OCI-LY7 (cell line): ENCODE results near the gene TMEM109. TPM values are rescaled to one million over a fixed set of nuclear protein-coding genes. Genes with fewer than 3 reads are reported as not detected.
A peak's percentile ranks its signal among the peaks of the same experiment; 100 is the strongest.
"Not testable (repeated sequence)": the region's sequence is repeated elsewhere in the genome, so short reads cannot be mapped to it uniquely, and the experiment has no call there.

Experiments used
- BruUV-seq: library from RNA; stranded (reverse); fragments of 400-500 nt; replicated peaks from 2 replicates; lab custom pipeline; 2021; lab: Mats Ljungman, UMichigan
- CTCF ChIA-PET: fragments of 300-600 bp; sonication (Branson Sonifier 250); formaldehyde crosslinking; loops from one replicate; lab custom pipeline; 2022; ENCODE audit warnings: antibody characterized with exemption; ENCODE audit not compliant: unreplicated experiment; lab: Charles Lee
- POLR2A ChIA-PET: fragments of 300-600 bp; sonication (Branson Sonifier 250); formaldehyde crosslinking; loops from one replicate; lab custom pipeline; 2022; ENCODE audit warnings: antibody characterized with exemption; lab: Charles Lee
- DNase-seq: peaks from one replicate; pipeline ENCODE4 v3.0.0-alpha.2; 2015; ENCODE audit warnings: low spot score
- H2AFZ ChIP-seq: fragments of 200-600 bp; sonication (generic), shearing (Covaris generic); 2 replicates; pipeline ENCODE4 v1.6.1; 2014; ENCODE audit warnings: mild to moderate bottlenecking, antibody characterized with exemption, low read length, moderate library complexity
- H3K27ac ChIP-seq: fragments of 200-600 bp; sonication (generic); 2 replicates; pipeline ENCODE4 v1.5.1; 2014; ENCODE audit warnings: mixed run types, low read depth, mild to moderate bottlenecking, moderate library complexity, low read length, inconsistent platforms; ENCODE audit not compliant: poor library complexity, severe bottlenecking
- H3K36me3 ChIP-seq: fragments of 200-600 bp; sonication (generic); 2 replicates; pipeline ENCODE4 v1.6.1; 2014; ENCODE audit warnings: mild to moderate bottlenecking, antibody characterized with exemption, low read length, moderate library complexity, mixed read lengths; ENCODE audit not compliant: insufficient read depth
- H3K4me1 ChIP-seq: fragments of 200-600 bp; sonication (generic); 2 replicates; pipeline ENCODE4 v1.5.1; 2014; ENCODE audit warnings: mild to moderate bottlenecking, low read length; ENCODE audit not compliant: insufficient read depth, poor library complexity, severe bottlenecking
- H3K4me2 ChIP-seq: fragments of 200-600 bp; sonication (generic); 2 replicates; pipeline ENCODE4 v1.6.1; 2014; ENCODE audit warnings: mild to moderate bottlenecking, low read length
- H3K4me3 ChIP-seq: fragments of 200-600 bp; sonication (generic); 2 replicates; pipeline ENCODE4 v1.5.1; 2014; ENCODE audit warnings: mild to moderate bottlenecking, low read depth, low read length; ENCODE audit not compliant: poor library complexity, severe bottlenecking
- H3K79me2 ChIP-seq: fragments of 200-600 bp; sonication (generic); 2 replicates; pipeline ENCODE4 v1.6.1; 2016; ENCODE audit warnings: low read depth, mild to moderate bottlenecking, low read length, moderate library complexity, mixed read lengths; ENCODE audit not compliant: insufficient read depth
- H3K9me2 ChIP-seq: fragments of 200-600 bp; sonication (generic); 2 replicates; pipeline ENCODE4 v1.6.1; 2016; ENCODE audit warnings: mild to moderate bottlenecking, low read length, mixed read lengths; ENCODE audit not compliant: insufficient read depth
- H3K9me3 ChIP-seq: fragments of 200-600 bp; sonication (generic); 2 replicates; pipeline ENCODE4 v1.6.1; 2014; ENCODE audit warnings: mild to moderate bottlenecking, mixed run types, low read length, mixed read lengths
- H4K20me1 ChIP-seq: fragments of 200-600 bp; sonication (generic); 2 replicates; pipeline ENCODE4 v1.6.1; 2014; ENCODE audit warnings: mild to moderate bottlenecking, antibody characterized with exemption, low read length, moderate library complexity, mixed read lengths; ENCODE audit not compliant: insufficient read depth
- EZH2phosphoT487 ChIP-seq: fragments of 200-600 bp; sonication (generic); IDR thresholded peaks from 2 replicates; pipeline ENCODE4 v1.6.1; 2018; ENCODE audit warnings: low read depth, borderline replicate concordance, mild to moderate bottlenecking, mixed run types, antibody characterized with exemption, low read length, moderate library complexity, mixed read lengths
- intact Hi-C: fragments of 100-400 bp; cut with micrococcal nuclease; formaldehyde crosslinking; loops from one replicate; pipeline ENCODE4 v1.10.0; 2022; ENCODE audit not compliant: unreplicated experiment
- total RNA-seq, 2 experiments: library from RNA; depleted of rRNA in 1 of 2; stranded (reverse); fragments of >200 nt in 1 of 2; shearing (Covaris generic) in 1 of 2; gene quantifications; 2 replicates each; pipeline ENCODE4 v1.2.3, GENCODE V29; 2014 to 2022
- TF ChIP-seq, protein P1 (sequence below): fragments of 200-600 bp; sonication (generic); conservative IDR thresholded peaks from 2 replicates; pipeline ENCODE4 v1.5.1; 2014; ENCODE audit warnings: mild to moderate bottlenecking, antibody characterized with exemption, low read length, moderate library complexity, mixed read lengths

TMEM109 gene
- total RNA-seq, 2 experiments from 2014 or later, result 57.0 to 67.8 TPM

DNA sequence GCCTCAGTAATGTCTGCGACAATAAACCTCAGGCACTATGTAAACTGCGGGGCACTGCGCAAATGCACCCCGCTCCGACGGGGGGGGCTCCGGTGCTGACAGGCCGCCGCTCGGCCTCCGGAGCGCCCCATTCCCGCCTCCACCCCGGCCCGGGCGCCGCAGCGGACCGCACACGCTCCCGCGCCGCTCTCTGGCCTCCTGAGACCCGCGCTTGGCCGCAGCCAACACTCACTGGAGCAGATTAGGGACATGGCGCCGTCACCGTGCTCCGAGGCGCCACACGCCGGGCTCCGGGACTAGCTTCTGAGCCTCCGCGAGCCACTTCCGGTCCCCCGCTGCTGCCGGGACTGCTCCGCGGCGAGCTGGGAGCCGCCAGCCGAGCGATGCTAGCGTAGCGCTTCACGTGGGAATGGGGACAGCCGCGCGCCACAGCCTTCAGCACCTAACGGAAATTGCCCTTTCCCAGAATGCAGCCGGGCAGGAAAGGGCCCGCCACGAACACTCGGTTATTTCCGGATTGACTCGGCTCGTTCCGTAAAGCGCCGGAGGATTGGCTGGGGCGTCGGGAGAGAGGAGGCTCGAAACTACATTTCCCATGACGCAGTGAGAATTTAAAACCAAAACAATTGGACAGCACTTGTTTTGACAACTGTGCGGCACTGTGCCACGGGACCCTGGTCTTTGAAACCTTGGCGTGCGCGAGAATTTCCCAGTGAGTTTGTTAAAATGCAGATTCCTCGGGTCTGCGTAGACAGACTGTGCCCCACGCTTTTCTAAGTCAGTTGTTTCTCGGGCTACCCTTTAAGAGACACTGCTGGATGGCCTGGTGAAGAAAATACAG is 7.6 kb upstream of the TMEM109 start, which contains the start of gene PRPF19:
PRPF19 (minus strand) TSS at position 454 of the 841 bp plus-strand sequence; CDS start at position 251, 203 bp downstream.
- Histone ChIP-seq H3K4me1 (peaks cover 43% of the 10 kb centered on the region), H3K9me2 (no peaks in the 10 kb centered on the region), H2AFZ (peak within 1 kb of the TSS; percentile 89), H3K27ac (peak within 1 kb of the TSS; percentile 87), H4K20me1 (peaks cover 30% of the 10 kb centered on the region), H3K36me3 (peaks cover 54% of the 10 kb centered on the region), H3K9me3 (peaks cover 21% of the 10 kb centered on the region), H3K79me2 (peaks cover 35% of the 10 kb centered on the region), H3K4me3 (peak within 1 kb of the TSS; percentile 94), H3K4me2 (peak within 1 kb of the TSS; percentile 98)
- no TSS peak for BruUV-seq
- intact Hi-C loops, result loop anchor here (1.0 to 2.0 kb wide), 2 partner anchors 64 to 254 kb away; partner anchors contain the start of genes CCDC86 and VPS37C
- CTCF ChIA-PET, result interaction anchor here (2.7 kb wide), 1 partner anchor 8 kb away, joined by 17 read pairs; the partner anchor contains the start of gene TMEM109
- no peak for TF ChIP-seq EZH2phosphoT487
- TF ChIP-seq, protein P1, sequence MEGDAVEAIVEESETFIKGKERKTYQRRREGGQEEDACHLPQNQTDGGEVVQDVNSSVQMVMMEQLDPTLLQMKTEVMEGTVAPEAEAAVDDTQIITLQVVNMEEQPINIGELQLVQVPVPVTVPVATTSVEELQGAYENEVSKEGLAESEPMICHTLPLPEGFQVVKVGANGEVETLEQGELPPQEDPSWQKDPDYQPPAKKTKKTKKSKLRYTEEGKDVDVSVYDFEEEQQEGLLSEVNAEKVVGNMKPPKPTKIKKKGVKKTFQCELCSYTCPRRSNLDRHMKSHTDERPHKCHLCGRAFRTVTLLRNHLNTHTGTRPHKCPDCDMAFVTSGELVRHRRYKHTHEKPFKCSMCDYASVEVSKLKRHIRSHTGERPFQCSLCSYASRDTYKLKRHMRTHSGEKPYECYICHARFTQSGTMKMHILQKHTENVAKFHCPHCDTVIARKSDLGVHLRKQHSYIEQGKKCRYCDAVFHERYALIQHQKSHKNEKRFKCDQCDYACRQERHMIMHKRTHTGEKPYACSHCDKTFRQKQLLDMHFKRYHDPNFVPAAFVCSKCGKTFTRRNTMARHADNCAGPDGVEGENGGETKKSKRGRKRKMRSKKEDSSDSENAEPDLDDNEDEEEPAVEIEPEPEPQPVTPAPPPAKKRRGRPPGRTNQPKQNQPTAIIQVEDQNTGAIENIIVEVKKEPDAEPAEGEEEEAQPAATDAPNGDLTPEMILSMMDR, result no peak
- POLR2A ChIA-PET, result interaction anchor here (0.9 to 3.1 kb wide), 5 partner anchors 8 to 75 kb away, joined by 3 to 21 read pairs (median 3); partner anchors contain the start of gene TMEM109
- DNase-seq, result peak; percentile 98

GRCh38 chr11:60908803-60909202 is 5.2 kb upstream of the TMEM109 start:
- H3K27ac ChIP-seq, result no peak overlapping the region
- intact Hi-C loops, result no loop called here

GRCh38 chr11:60909680-60910280 is 4.2 kb upstream of the TMEM109 start:
- DNase-seq, CTCF ChIA-PET, BruUV-seq, H3K9me2 ChIP-seq, intact Hi-C loops: not testable (repeated sequence)
- Histone ChIP-seq H3K9me3 (peaks cover 21% of the 10 kb centered on the region), H3K79me2 (peaks cover 22% of the 10 kb centered on the region), H3K36me3 (peaks cover 19% of the 10 kb centered on the region), H2AFZ (peak overlapping the region; percentile 64; the same call in 1 of the 2 replicates), H3K4me3 (peak overlapping the region; percentile 7), H4K20me1 (peaks cover 13% of the 10 kb centered on the region), H3K4me1 (peaks cover 59% of the 10 kb centered on the region), H3K27ac (peak overlapping the region; percentile 86), H3K4me2 (peak overlapping the region; percentile 77)
- POLR2A ChIA-PET, result interaction anchor here (1.0 kb wide), 1 partner anchor 30 kb away, joined by 3 read pairs; no protein-coding TSS in a partner anchor

More at GRCh38 chr11:60908803-60909202, 5.2 kb upstream of the TMEM109 start:
- H3K9me2 ChIP-seq, result no peaks in the 10 kb centered on the region
- CTCF ChIA-PET, result no interaction called here
- POLR2A ChIA-PET, result interaction anchor here (1.0 kb wide), 1 partner anchor 31 kb away, joined by 3 read pairs; no protein-coding TSS in a partner anchor
- no TSS peak for BruUV-seq
- no peak for DNase-seq
- H3K79me2 ChIP-seq, result peaks cover 24% of the 10 kb centered on the region
- H2AFZ ChIP-seq, result no peak overlapping the region
- peaks cover 66% of the 10 kb centered on the region for H3K4me1 ChIP-seq
- H3K9me3 ChIP-seq, result peaks cover 21% of the 10 kb centered on the region
- no peak overlapping the region for H3K4me3 ChIP-seq
- no peak for TF ChIP-seq EZH2phosphoT487
- TF ChIP-seq, protein P1, result no peak
- no peak overlapping the region for H3K4me2 ChIP-seq
- H3K36me3 ChIP-seq, result peaks cover 29% of the 10 kb centered on the region
- peaks cover 23% of the 10 kb centered on the region for H4K20me1 ChIP-seq
